ENCODE data around the gene DSCAML1.

The DSCAML1 gene

DNA sequence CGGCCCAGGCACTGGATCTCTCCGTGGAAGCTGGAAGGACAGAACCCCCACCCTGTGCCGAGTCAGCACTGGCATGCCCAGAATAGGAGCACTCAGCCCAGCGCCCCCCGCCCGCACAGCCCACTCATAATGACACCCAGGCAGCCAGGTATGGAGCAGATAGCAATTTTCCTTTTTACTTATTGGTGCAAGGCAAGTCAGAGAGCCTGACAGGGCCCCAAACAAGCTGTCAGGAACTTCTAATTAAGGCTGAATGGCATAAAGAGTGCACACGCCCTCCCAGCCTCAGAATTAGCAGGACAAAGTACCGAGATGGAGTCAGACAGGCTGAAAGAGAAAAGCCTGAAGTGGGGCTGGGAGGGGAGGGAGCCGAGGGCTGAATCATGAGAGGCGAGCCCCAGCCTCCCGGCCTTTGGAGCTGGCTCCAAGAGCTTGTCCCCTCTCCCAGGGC, 76.9 kb downstream of the DSCAML1 start:
- DNase-seq = no peak

- no peak for DNase-seq
Observed at GRCh38 chr11:117719480-117719879, 77.5 kb downstream of the DSCAML1 start.

- no peak for DNase-seq
Observed at GRCh38 chr11:117717485-117718314, 79.3 kb downstream of the DSCAML1 start.

- DNase-seq = no peak
Observed at GRCh38 chr11:117716521-117717440, 80.2 kb downstream of the DSCAML1 start.

GRCh38 chr11:117715801-117716200, 81.2 kb downstream of the DSCAML1 start:
- no peak for DNase-seq

GRCh38 chr11:117713538-117713991, 83.5 kb downstream of the DSCAML1 start:
- DNase-seq = no peak

DNA sequence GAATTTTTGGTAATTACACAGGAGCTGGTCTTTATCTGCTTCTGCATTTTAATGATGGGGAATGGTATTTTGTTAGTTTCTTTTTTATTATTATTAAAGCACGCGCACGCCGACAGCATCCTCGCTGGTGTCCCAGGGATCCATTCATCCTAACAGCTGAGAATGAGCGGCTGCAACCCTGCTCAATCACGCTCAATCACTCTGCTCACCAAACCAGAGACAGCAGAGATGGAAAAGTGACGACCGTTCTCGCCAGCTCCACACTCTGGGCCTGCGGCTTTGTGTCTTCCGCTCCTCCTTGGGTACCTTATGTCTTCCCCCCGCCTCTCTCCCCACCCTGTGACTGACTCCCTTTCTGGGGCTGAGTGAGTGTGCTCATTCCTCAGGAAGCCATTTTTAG, 84.5 kb downstream of the DSCAML1 start:
- DNase-seq = no peak

DNA sequence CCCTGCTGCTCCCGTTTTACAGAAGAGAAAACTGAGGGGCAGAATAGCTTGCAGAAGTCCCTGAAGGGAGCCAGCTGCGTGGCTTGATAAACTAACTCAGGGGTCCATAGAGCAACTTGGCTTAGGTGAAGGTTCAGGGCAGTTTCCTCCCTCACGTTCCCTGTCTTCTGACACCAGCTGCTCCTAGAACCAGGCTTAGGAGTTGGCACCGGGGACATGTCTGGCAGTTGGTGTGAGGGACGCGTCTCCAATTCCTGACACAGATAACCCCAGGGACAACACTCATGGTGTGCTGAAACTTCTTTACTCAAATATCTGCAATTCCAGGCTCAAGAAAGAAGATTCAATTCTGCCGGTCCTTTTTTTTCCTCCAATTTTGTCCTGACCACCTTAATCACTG, 85.7 kb downstream of the DSCAML1 start:
- DNase-seq = no peak

- DNase-seq = no peak
Observed at GRCh38 chr11:117710211-117710610, 86.8 kb downstream of the DSCAML1 start.

DNA sequence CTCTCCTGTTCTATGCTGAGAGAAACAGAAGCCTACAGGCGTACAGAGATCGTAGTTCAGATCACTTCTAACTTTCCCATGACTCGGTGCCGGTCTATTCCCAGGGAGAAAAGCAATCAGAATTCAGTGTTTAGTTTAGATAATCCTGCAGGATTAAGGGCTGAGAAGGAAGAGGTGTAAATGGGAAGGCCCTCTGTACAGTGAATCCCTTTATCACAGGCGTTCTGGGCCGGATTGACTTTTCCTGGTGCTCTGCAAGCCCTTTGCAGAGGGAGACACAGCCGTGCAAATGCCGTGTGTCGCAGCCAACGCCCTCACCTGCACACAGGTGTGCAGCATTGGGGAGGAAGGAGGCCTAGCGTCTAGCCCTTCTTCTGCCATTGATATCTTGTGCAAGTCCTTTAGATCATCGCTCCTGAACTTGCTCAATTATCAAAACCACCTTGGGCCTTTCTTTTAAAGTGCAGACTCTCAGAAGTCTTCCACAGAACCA, 90.6 kb downstream of the DSCAML1 start:
- no peak for DNase-seq

- no peak for DNase-seq
Observed at GRCh38 chr11:117705866-117706265, 91.2 kb downstream of the DSCAML1 start.

GRCh38 chr11:117704395-117705100, 92.5 kb downstream of the DSCAML1 start:
- no peak for DNase-seq

- DNase-seq = no peak
Observed at GRCh38 chr11:117702946-117703598, 93.9 kb downstream of the DSCAML1 start.

GRCh38 chr11:117701781-117702180, 95.2 kb downstream of the DSCAML1 start:
- no peak for DNase-seq

- no peak for DNase-seq
Observed at GRCh38 chr11:117700551-117700950, 96.5 kb downstream of the DSCAML1 start.

- no peak for DNase-seq
Observed at GRCh38 chr11:117697319-117697718, 99.7 kb downstream of the DSCAML1 start.

- DNase-seq = no peak
Observed at GRCh38 chr11:117696540-117696939, 100.5 kb downstream of the DSCAML1 start.

- DNase-seq = no peak
Observed at GRCh38 chr11:117693344-117693743, 103.7 kb downstream of the DSCAML1 start.

DNA sequence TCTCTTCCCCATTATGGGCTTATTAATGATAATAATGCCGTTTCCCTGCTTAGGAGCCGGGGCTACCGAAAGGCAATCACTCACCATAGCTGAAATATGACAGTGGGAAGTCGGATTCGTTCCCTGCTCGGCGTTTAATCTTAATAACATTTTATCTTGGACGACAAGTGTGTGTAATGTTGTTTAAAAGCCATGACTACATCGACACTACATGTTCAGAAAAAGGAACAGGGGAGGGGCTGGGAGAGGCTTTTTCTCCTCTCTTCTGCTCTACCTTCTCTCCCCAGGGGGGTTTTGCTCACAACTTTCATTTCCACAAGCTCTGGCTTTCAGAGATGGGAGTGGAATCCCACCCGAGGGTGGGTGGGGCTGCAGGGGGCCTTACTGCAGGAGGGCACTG, 105.5 kb downstream of the DSCAML1 start:
- no peak for DNase-seq

- no peak for DNase-seq
Observed at GRCh38 chr11:117691218-117691514, 105.8 kb downstream of the DSCAML1 start.

DNA sequence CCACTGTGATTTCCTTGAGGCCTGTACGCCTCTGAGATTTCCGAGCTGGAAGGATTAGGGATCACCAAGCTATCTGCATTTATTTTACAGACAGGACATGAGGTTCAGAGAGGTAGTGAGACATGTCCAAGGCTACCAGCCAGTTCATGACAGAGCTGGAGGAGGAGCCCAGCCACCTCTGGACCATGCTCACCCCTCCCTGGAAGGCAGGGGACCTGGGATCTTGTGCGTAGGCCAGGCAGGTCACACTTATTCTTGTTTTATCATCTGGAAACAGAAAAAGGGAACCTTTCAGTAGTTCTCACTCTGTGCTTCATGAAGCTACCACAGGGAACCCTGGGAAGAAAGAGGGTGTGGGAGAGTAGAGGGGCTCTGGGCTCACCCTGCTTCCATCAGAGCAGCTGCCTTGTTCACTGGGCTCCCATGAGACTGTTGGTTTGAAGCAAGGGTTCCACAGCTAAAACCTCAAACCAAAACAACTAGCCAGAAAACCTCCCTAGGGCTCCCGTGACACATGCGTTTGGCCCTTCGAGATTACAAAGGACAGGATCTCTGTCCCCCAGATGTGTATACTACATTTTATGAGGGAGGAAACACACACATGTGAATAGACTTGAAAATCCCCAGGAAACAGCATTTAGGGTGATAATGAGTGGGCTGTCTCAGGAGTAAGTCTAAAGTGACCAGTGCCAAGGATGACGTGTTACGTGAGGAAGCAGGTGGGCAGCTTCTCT, 106.4 kb downstream of the DSCAML1 start:
- DNase-seq = no peak

Data from stimulated activated CD8-positive, alpha-beta memory T cell treated with anti-CD3 and anti-CD28 coated beads, Interleukin-4, amount 100 ng/mL, for 48 hours (primary cell).